ENCODE data around the gene TGFA.

DNA sequence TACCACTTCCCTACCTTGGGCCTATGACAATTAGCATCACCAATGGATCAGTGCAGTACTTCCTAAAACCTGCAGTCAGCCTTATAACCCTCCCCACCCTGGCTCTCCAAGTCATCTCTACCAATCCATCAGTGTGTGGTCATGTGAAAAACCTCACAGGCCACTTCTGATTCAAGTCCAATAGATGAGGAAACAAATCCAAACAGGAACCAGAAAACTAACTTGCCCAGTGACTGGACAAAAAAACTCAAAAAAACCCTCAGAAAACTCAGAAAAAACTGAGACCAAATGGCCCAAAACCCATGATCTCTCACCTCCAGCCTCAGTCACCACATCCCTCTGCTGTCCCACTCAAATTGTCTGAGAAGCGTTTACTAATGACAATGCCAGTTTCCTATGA is 43.3 kb downstream of the TGFA start:
- TF ChIP-seq CTCF (conservative IDR thresholded peaks at IDR 0.05; ENCODE audit: low read depth in 2 of 2) (no peak), NANOG (IDR thresholded peaks at IDR 0.05; ENCODE audit: borderline replicate concordance) (no peak), EZH2 (IDR thresholded peaks at IDR 0.05; ENCODE audit: low read depth, unreplicated experiment) (no peak), EZH2phosphoT487 (IDR thresholded peaks at IDR 0.05; ENCODE audit: unreplicated experiment) (no peak), ETS1 (IDR thresholded peaks at IDR 0.05) (no peak), REST (IDR thresholded peaks at IDR 0.05; ENCODE audit: unreplicated experiment) (no peak), POLR2AphosphoS5 (IDR thresholded peaks at IDR 0.05; ENCODE audit: low read depth) (no peak), CREB1 (CRISPR knock-in tag; IDR thresholded peaks at IDR 0.05; ENCODE audit: low read depth) (no peak), JUNB (IDR thresholded peaks at IDR 0.05; ENCODE audit: unreplicated experiment) (no peak), STAT1 (IDR thresholded peaks at IDR 0.05; ENCODE audit: unreplicated experiment) (no peak), ZNF114 (CRISPR knock-in tag; IDR thresholded peaks at IDR 0.05) (no peak), ZNF331 (CRISPR knock-in tag; IDR thresholded peaks at IDR 0.05; ENCODE audit: low read depth) (no peak)
